ENCODE measurements around the gene KNOP1. TPM values are rescaled to one million over a fixed set of nuclear protein-coding genes. Genes with fewer than 3 reads are reported as not detected.

Gene KNOP1
- total RNA-seq (ENCODE audit: low replicate concordance): 5.1 and 11.7 TPM in 2 replicates

GRCh38 chr16:19717741-19718623 lies at the start of gene KNOP1, which contains the start of gene IQCK:
TSS of gene KNOP1 (minus strand) at chr16:19718227. CDS start at chr16:19715035, 3,192 bp downstream.
TSS of gene IQCK (plus strand) at chr16:19718271. CDS start at chr16:19718307, 36 bp downstream.

Other genes with a start within 250 kb of the KNOP1 start
- gene GDE1, start 196.1 kb downstream of the KNOP1 start, total RNA-seq (ENCODE audit: low replicate concordance): 23.5 and 33.7 TPM in 2 replicates
- gene CCP110, start 194.3 kb downstream of the KNOP1 start, total RNA-seq (ENCODE audit: low replicate concordance): 7.5 and 8.6 TPM in 2 replicates
- 28.4 and 28.9 TPM in 2 replicates for gene VPS35L, start 162.5 kb downstream of the KNOP1 start, total RNA-seq (ENCODE audit: low replicate concordance)
- gene IQCK, start within 50 bp of the KNOP1 start, total RNA-seq (ENCODE audit: low replicate concordance): 6.1 and 6.8 TPM in 2 replicates
- 14.0 and 35.3 TPM in 2 replicates for gene GPRC5B, start 166.6 kb upstream of the KNOP1 start, total RNA-seq (ENCODE audit: low replicate concordance)

Data from smooth muscle cell of the coronary artery (primary cell).